CD14-positive monocyte (primary cell): ENCODE data around the gene PDE6B. TPM values are rescaled to one million over a fixed set of nuclear protein-coding genes. Genes with fewer than 3 reads are reported as not detected.

Experiments
- DNase-seq, 3 donors: peaks; one replicate each; pipeline ENCODE4 v3.0.0-alpha.2; 2011 to 2022
- H2AFZ ChIP-seq: 2 replicates; pipeline ENCODE4 v1.6.0; 2012; ENCODE audit warnings: mild to moderate bottlenecking, low read depth, low read length, inconsistent platforms; ENCODE audit not compliant: insufficient read depth, poor library complexity, severe bottlenecking
- H3K27ac ChIP-seq, 2 donors: 1 replicate in 1 of 2; 2 replicates in 1 of 2; pipeline ENCODE4 v1.5.1; 2012 to 2013; ENCODE audit warnings: low read length in 2 of 2, control low read depth in 1 of 2, inconsistent platforms in 1 of 2, low read depth in 1 of 2, mild to moderate bottlenecking in 1 of 2
- H3K27me3 ChIP-seq, 2 donors: one replicate each; pipeline versions ENCODE4 v1.6.0 to v1.6.1; 2011 to 2013; ENCODE audit warnings: low read length in 2 of 2; ENCODE audit not compliant: control insufficient read depth in 2 of 2, insufficient read depth in 2 of 2
- H3K36me3 ChIP-seq, 2 donors: replicated peaks in 1 of 2; 1 replicate in 1 of 2; 2 replicates in 1 of 2; pipeline versions ENCODE4 v1.5.1 to v1.6.1; 2012 to 2013; ENCODE audit warnings: low read length in 2 of 2, control low read depth in 1 of 2, inconsistent platforms in 1 of 2, mild to moderate bottlenecking in 1 of 2; ENCODE audit not compliant: insufficient read depth in 2 of 2, control insufficient read depth in 1 of 2
- H3K4me1 ChIP-seq, 2 donors: 1 replicate in 1 of 2; 2 replicates in 1 of 2; pipeline versions ENCODE4 v1.5.1 to v1.6.1; 2012 to 2013; ENCODE audit warnings: low read length in 2 of 2, control low read depth in 1 of 2, inconsistent platforms in 1 of 2, mild to moderate bottlenecking in 1 of 2, moderate library complexity in 1 of 2; ENCODE audit not compliant: insufficient read depth in 2 of 2, control insufficient read depth in 1 of 2
- H3K4me2 ChIP-seq: replicated peaks from 2 replicates; pipeline ENCODE3; 2012; ENCODE audit warnings: low read length, moderate library complexity, mild to moderate bottlenecking; ENCODE audit not compliant: poor library complexity, severe bottlenecking; ENCODE audit errors: extremely low read depth
- H3K4me3 ChIP-seq, 3 experiments: fragments of 200-600 bp in 1 of 3; sonication (generic) in 1 of 3; replicated peaks in 1 of 3; 1 replicate in 2 of 3; 2 replicates in 1 of 3; pipeline ENCODE4 v1.5.1; 2011 to 2013; ENCODE audit warnings: low read length in 3 of 3, mild to moderate bottlenecking in 3 of 3, control low read depth in 2 of 3, low read depth in 2 of 3, inconsistent platforms in 1 of 3, moderate library complexity in 1 of 3
- H3K79me2 ChIP-seq: 2 replicates; pipeline ENCODE4 v1.6.0; 2012; ENCODE audit warnings: mild to moderate bottlenecking, control low read depth, inconsistent platforms, low read length, moderate library complexity; ENCODE audit not compliant: insufficient read depth
- H3K9ac ChIP-seq: 2 replicates; pipeline ENCODE4 v1.6.0; 2017; ENCODE audit warnings: low read length, mild to moderate bottlenecking; ENCODE audit not compliant: insufficient read depth, poor library complexity, severe bottlenecking
- H3K9me3 ChIP-seq, 2 donors: replicated peaks in 1 of 2; 1 replicate in 1 of 2; 2 replicates in 1 of 2; pipeline versions ENCODE4 v1.5.1 to v1.6.1; 2012 to 2013; ENCODE audit warnings: low read length in 2 of 2, control low read depth in 1 of 2; ENCODE audit not compliant: control insufficient read depth in 1 of 2, insufficient read depth in 1 of 2
- H4K20me1 ChIP-seq: 2 replicates; pipeline ENCODE4 v1.6.0; 2012; ENCODE audit warnings: mild to moderate bottlenecking, low read length, control low read depth, moderate library complexity; ENCODE audit not compliant: insufficient read depth
- H3K27ac Mint-ChIP-seq, 7 donors: one replicate each; pipeline ENCODE4 v1.8.0; 2020; ENCODE audit warnings: mild to moderate bottlenecking in 7 of 7, mixed read lengths in 7 of 7, moderate library complexity in 6 of 7, inconsistent platforms in 2 of 7
- H3K27me3 Mint-ChIP-seq, 3 donors: one replicate each; pipeline ENCODE4 v1.8.0; 2021 to 2022; ENCODE audit warnings: low read depth in 3 of 3, mild to moderate bottlenecking in 3 of 3, mixed read lengths in 3 of 3, moderate library complexity in 3 of 3, inconsistent platforms in 1 of 3
- H3K36me3 Mint-ChIP-seq, 2 donors: one replicate each; pipeline ENCODE4 v1.8.0; 2020; ENCODE audit warnings: mixed read lengths in 2 of 2, inconsistent platforms in 1 of 2, mild to moderate bottlenecking in 1 of 2
- H3K4me1 Mint-ChIP-seq: one replicate; pipeline ENCODE4 v1.8.0; 2020; ENCODE audit warnings: mild to moderate bottlenecking, mixed read lengths
- H3K4me3 Mint-ChIP-seq, 2 donors: one replicate each; pipeline ENCODE4 v1.8.0; 2020; ENCODE audit warnings: mild to moderate bottlenecking in 2 of 2, mixed read lengths in 2 of 2, moderate library complexity in 1 of 2
- H3K9me3 Mint-ChIP-seq, 7 donors: one replicate each; pipeline ENCODE4 v1.8.0; 2020 to 2022; ENCODE audit warnings: mixed read lengths in 7 of 7, mild to moderate bottlenecking in 6 of 7, moderate library complexity in 6 of 7, inconsistent platforms in 2 of 7
- WGBS: methylation state at CpG from one replicate; pipeline ENCODE4 v1.1.5; 2013; ENCODE audit warnings: missing lambda C conversion rate; ENCODE audit not compliant: insufficient coverage; 5-methylcytosine and 5-hydroxymethylcytosine counted together
- intact Hi-C, 2 donors: fragments of 100-400 bp; cut with micrococcal nuclease; formaldehyde crosslinking; loops; one replicate each; pipeline versions ENCODE4 v1.15.0 to v1.15.1; 2023
- polyA plus RNA-seq, 3 donors: library from polyadenylated mRNA; depleted of rRNA in 1 of 3; unstranded in 2 of 3; stranded (reverse) in 1 of 3; fragments of 300-500 nt in 2 of 3; fragments of >200 nt in 1 of 3; fragmentation: Illumina TruSeq in 2 of 3; gene quantifications; 1 replicate in 2 of 3; 2 replicates in 1 of 3; pipeline ENCODE4 v1.2.3, GENCODE V29; 2012 to 2021
- TF ChIP-seq, protein P1 (sequence below): fragments of 200-600 bp; IDR thresholded peaks from one replicate; pipeline ENCODE4 v1.8.0; 2022; ENCODE audit warnings: antibody characterized with exemption, mild to moderate bottlenecking

PDE6B gene
- polyA plus RNA-seq, 3 donors = 3.7 to 6.3 (median 4.6) TPM

DNA sequence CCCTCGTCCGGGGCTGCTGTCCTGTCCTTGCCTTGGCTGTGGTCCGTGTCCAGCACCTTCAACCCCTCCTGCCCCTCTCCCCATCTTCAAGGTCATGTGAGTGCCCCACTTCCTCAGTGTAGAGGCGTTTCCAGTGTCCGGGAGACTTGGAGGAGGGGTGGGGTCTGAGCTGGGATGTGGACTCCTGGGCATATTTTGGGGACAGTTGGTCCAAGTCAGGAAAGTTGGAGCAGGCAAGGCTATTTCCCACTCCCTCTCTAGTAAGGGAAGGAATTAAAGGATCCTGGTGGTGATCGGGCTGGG is 83.2 kb downstream of the PDE6B start:
- Histone ChIP-seq H3K27me3 (no peaks in the 10 kb centered on the region), H3K4me3 (no peak overlapping the region), H3K79me2 (peaks cover 77% of the 10 kb centered on the region), H3K9me3 (no peaks in the 10 kb centered on the region), H2AFZ (no peak overlapping the region), H3K4me2 (peak overlapping the region; percentile 15), H3K9ac (no peak overlapping the region), H3K36me3 (peaks cover 0 to 25% of the 10 kb centered on the region in 2 donors), H3K27ac (no peak overlapping the region), H4K20me1 (peaks cover 58% of the 10 kb centered on the region), H3K4me1 (peaks cover 39 to 53% of the 10 kb centered on the region in 2 donors)
- no peaks in the 10 kb centered on the region for H3K9me3 Mint-ChIP-seq
- peaks cover 32% of the 10 kb centered on the region for H3K4me1 Mint-ChIP-seq
- intact Hi-C loops = loop anchor here (5.0 kb wide), 2 partner anchors 36 to 74 kb away; partner anchors contain the start of genes ATP5ME (in 1 of the 2) and MYL5 (in 1 of the 2)
- H3K27ac Mint-ChIP-seq = peak overlapping the region in 2 of 7 donors; percentile 30 to 77
- TF ChIP-seq, protein P1, sequence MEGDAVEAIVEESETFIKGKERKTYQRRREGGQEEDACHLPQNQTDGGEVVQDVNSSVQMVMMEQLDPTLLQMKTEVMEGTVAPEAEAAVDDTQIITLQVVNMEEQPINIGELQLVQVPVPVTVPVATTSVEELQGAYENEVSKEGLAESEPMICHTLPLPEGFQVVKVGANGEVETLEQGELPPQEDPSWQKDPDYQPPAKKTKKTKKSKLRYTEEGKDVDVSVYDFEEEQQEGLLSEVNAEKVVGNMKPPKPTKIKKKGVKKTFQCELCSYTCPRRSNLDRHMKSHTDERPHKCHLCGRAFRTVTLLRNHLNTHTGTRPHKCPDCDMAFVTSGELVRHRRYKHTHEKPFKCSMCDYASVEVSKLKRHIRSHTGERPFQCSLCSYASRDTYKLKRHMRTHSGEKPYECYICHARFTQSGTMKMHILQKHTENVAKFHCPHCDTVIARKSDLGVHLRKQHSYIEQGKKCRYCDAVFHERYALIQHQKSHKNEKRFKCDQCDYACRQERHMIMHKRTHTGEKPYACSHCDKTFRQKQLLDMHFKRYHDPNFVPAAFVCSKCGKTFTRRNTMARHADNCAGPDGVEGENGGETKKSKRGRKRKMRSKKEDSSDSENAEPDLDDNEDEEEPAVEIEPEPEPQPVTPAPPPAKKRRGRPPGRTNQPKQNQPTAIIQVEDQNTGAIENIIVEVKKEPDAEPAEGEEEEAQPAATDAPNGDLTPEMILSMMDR = no peak
- H3K36me3 Mint-ChIP-seq = peaks cover 8 to 16% of the 10 kb centered on the region in 2 donors
- peaks cover 2 to 3% (median 2%) of the 10 kb centered on the region in 3 donors for H3K27me3 Mint-ChIP-seq
- no peak for DNase-seq
- WGBS = 100% methylated on average over 2 of the region's 6 CpGs
- no peak overlapping the region for H3K4me3 Mint-ChIP-seq

GRCh38 chr4:709348-709747 is 84.0 kb downstream of the PDE6B start:
- intact Hi-C loops = loop anchor here (5.0 kb wide), 2 partner anchors 37 to 73 kb away; partner anchors contain the start of genes ATP5ME (in 1 of the 2) and MYL5 (in 1 of the 2)
- 95% methylated on average over 6 of the region's 6 CpGs for WGBS
- Mint-ChIP-seq H3K4me3 (no peak overlapping the region), H3K27ac (peak overlapping the region in 5 of 7 donors; percentile 18 to 83 (median 59)), H3K4me1 (peaks cover 31% of the 10 kb centered on the region), H3K36me3 (peaks cover 13 to 22% of the 10 kb centered on the region in 2 donors), H3K27me3 (peaks cover 0 to 3% (median 3%) of the 10 kb centered on the region in 3 donors), H3K9me3 (no peaks in the 10 kb centered on the region)
- Histone ChIP-seq H3K4me1 (peaks cover 39 to 53% of the 10 kb centered on the region in 2 donors), H2AFZ (no peak overlapping the region), H4K20me1 (peaks cover 66% of the 10 kb centered on the region), H3K36me3 (peaks cover 4 to 33% of the 10 kb centered on the region in 2 donors), H3K4me3 (no peak overlapping the region), H3K27me3 (no peaks in the 10 kb centered on the region), H3K9me3 (no peaks in the 10 kb centered on the region), H3K79me2 (peaks cover 84% of the 10 kb centered on the region), H3K27ac (peak overlapping the region; percentile 30 to 56), H3K4me2 (no peak overlapping the region), H3K9ac (no peak overlapping the region)
- TF ChIP-seq, protein P1 = no peak
- DNase-seq = no peak
